ENCODE measurements around the gene RYR1.

DNA sequence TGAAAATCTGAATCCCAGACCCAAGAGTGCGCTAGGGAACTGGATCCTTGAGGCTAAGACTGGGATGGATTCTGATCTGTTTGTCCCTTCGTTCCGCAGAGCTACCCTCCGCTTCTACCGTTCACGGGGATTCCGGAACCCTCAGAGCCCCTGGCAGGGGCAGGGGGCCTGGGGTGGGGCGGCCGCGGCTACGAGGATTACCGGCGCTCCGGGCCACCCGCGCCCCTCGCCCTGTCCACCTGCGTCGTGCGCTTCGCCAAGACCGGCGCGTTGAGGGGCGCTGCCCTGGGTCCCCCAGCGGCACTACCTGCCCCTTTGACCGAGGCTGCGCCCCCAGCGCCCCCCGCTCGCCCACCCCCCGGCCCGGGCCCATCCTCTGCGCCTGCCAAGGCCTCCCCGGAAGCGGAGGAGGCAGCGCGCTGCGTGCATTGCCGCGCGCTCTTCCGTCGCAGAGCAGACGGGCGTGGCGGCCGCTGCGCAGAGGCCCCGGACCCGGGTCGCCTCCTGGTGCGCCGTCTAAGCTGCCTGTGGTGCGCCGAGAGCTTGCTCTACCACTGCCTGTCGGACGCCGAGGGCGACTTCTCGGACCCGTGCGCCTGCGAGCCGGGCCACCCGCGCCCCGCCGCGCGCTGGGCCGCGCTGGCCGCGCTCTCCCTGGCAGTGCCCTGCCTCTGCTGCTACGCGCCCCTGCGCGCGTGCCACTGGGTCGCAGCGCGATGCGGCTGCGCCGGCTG lies 37.9 kb upstream of the RYR1 start:
- TF ChIP-seq, protein P1, sequence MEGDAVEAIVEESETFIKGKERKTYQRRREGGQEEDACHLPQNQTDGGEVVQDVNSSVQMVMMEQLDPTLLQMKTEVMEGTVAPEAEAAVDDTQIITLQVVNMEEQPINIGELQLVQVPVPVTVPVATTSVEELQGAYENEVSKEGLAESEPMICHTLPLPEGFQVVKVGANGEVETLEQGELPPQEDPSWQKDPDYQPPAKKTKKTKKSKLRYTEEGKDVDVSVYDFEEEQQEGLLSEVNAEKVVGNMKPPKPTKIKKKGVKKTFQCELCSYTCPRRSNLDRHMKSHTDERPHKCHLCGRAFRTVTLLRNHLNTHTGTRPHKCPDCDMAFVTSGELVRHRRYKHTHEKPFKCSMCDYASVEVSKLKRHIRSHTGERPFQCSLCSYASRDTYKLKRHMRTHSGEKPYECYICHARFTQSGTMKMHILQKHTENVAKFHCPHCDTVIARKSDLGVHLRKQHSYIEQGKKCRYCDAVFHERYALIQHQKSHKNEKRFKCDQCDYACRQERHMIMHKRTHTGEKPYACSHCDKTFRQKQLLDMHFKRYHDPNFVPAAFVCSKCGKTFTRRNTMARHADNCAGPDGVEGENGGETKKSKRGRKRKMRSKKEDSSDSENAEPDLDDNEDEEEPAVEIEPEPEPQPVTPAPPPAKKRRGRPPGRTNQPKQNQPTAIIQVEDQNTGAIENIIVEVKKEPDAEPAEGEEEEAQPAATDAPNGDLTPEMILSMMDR (IDR thresholded peaks at IDR 0.05; ENCODE audit: low read depth, low read length): no peak
- no peak for TF ChIP-seq EZH2phosphoT487 (IDR thresholded peaks at IDR 0.05; ENCODE audit: low read depth)

All from OCI-LY3 (cell line).